Peyer's patch (tissue), 4 donors: ENCODE measurements around the gene GTPBP3. TPM values are rescaled to one million over a fixed set of nuclear protein-coding genes. Genes with fewer than 3 reads are reported as not detected.

Experiments
- DNase-seq, 3 donors: peaks; one replicate each; pipeline ENCODE4 v3.0.0-alpha.2; 2017 to 2019
- H3K27ac ChIP-seq, 4 donors: fragments of 200-600 bp; sonication (generic); one replicate each; pipeline ENCODE4 v1.5.1; 2016 to 2019
- H3K27me3 ChIP-seq, 2 donors: fragments of 200-600 bp; sonication (generic); one replicate each; pipeline ENCODE4 v1.5.1; 2019
- H3K36me3 ChIP-seq, 3 donors: fragments of 200-600 bp; sonication (generic); one replicate each; pipeline ENCODE4 v1.5.1; 2016 to 2019
- H3K4me1 ChIP-seq, 4 donors: fragments of 200-600 bp; sonication (generic); one replicate each; pipeline ENCODE4 v1.5.1; 2016 to 2019
- H3K4me3 ChIP-seq, 4 donors: fragments of 200-600 bp; sonication (generic); 1 replicate in 3 of 4; 2 replicates in 1 of 4; pipeline ENCODE4 v1.5.1; 2016 to 2019; ENCODE audit warnings: mild to moderate bottlenecking in 1 of 4
- H3K9me3 ChIP-seq, 4 donors: fragments of 200-600 bp; sonication (generic); one replicate each; pipeline ENCODE4 v1.5.1; 2016 to 2019; ENCODE audit warnings: mild to moderate bottlenecking in 1 of 4
- CTCF ChIP-seq, 6 experiments: fragments of 450-650 bp in 4 of 6; fragments of 200-600 bp in 2 of 6; sonication (generic) in 1 of 6; IDR thresholded peaks; one replicate each; pipeline ENCODE4 v1.5.1; 2017 to 2019; ENCODE audit warnings: antibody characterized with exemption in 6 of 6, mild to moderate bottlenecking in 3 of 6, moderate library complexity in 1 of 6
- POLR2A ChIP-seq, 2 donors: fragments of 450-650 bp; IDR thresholded peaks; one replicate each; pipeline ENCODE4 v1.5.1; 2017; ENCODE audit warnings: antibody characterized with exemption in 2 of 2, mild to moderate bottlenecking in 2 of 2, moderate library complexity in 2 of 2
- total RNA-seq, 4 donors: library from RNA; depleted of rRNA; stranded (reverse); fragments of >200 nt; gene quantifications; one replicate each; pipeline ENCODE4 v1.1.0, GENCODE V29; 2016

Gene GTPBP3
- total RNA-seq, 4 donors from 2014 or later: 40.5 to 74.4 (median 57.7) TPM

GRCh38 chr19:17307876-17308377, 29.4 kb upstream of the GTPBP3 start:
- peaks cover 0 to 65% (median 17%) of the 10 kb centered on the region in 4 donors for H3K4me1 ChIP-seq
- no peak overlapping the region for H3K4me3 ChIP-seq
- H3K27me3 ChIP-seq: no peaks in the 10 kb centered on the region
- H3K36me3 ChIP-seq: peaks cover 0 to 13% (median 0%) of the 10 kb centered on the region in 3 donors
- no peak overlapping the region for H3K27ac ChIP-seq
- no peaks in the 10 kb centered on the region for H3K9me3 ChIP-seq
- DNase-seq: no peak
- TF ChIP-seq CTCF (IDR thresholded peaks at IDR 0.05) (no peak), POLR2A (IDR thresholded peaks at IDR 0.05) (no peak)

GRCh38 chr19:17309198-17309964, 28.0 kb upstream of the GTPBP3 start, which contains the start of gene DDA1:
TSS of gene DDA1 (plus strand) at chr19:17309563. CDS start at chr19:17309655, 92 bp downstream.
- TF ChIP-seq POLR2A (IDR thresholded peaks at IDR 0.05) (peak; percentile 56 to 86), CTCF (IDR thresholded peaks at IDR 0.05) (no peak)
- DNase-seq: peak; percentile 97 to 100 (median 100)
- peaks cover 0 to 53% (median 15%) of the 10 kb centered on the region in 4 donors for H3K4me1 ChIP-seq
- peaks cover 0 to 22% (median 0%) of the 10 kb centered on the region in 3 donors for H3K36me3 ChIP-seq
- H3K9me3 ChIP-seq: no peaks in the 10 kb centered on the region
- H3K27ac ChIP-seq: peak within 1 kb of the TSS; percentile 78 to 88 (median 80)
- no peaks in the 10 kb centered on the region for H3K27me3 ChIP-seq
- H3K4me3 ChIP-seq: peak within 1 kb of the TSS; percentile 78 to 94 (median 87)

GRCh38 chr19:17309965-17310461, 27.3 kb upstream of the GTPBP3 start:
- TF ChIP-seq CTCF (IDR thresholded peaks at IDR 0.05): no peak
- no peak for TF ChIP-seq POLR2A (IDR thresholded peaks at IDR 0.05)
- Histone ChIP-seq H3K27ac (peak overlapping the region; percentile 78 to 88 (median 80)), H3K4me1 (peaks cover 0 to 47% (median 14%) of the 10 kb centered on the region in 4 donors), H3K36me3 (peaks cover 0 to 27% (median 0%) of the 10 kb centered on the region in 3 donors), H3K4me3 (peak overlapping the region; percentile 78 to 94 (median 87)), H3K27me3 (no peaks in the 10 kb centered on the region), H3K9me3 (no peaks in the 10 kb centered on the region)
- DNase-seq: no peak

GRCh38 chr19:17311455-17312188, 25.7 kb upstream of the GTPBP3 start:
- no peak overlapping the region for H3K27ac ChIP-seq
- no peak for DNase-seq
- H3K4me3 ChIP-seq: no peak overlapping the region
- H3K4me1 ChIP-seq: peaks cover 0 to 40% (median 10%) of the 10 kb centered on the region in 4 donors
- TF ChIP-seq POLR2A (IDR thresholded peaks at IDR 0.05) (no peak), CTCF (IDR thresholded peaks at IDR 0.05) (no peak)
- H3K27me3 ChIP-seq: no peaks in the 10 kb centered on the region
- H3K9me3 ChIP-seq: no peaks in the 10 kb centered on the region
- peaks cover 0 to 39% (median 0%) of the 10 kb centered on the region in 3 donors for H3K36me3 ChIP-seq
